Coronary artery (tissue), 2 donors: ENCODE results near the gene HOXD12.

ENCODE experiments used
- DNase-seq: peaks from one replicate; pipeline ENCODE4 v3.0.0-alpha.2; 2017; ENCODE audit warnings: low spot score
- H3K27ac ChIP-seq, 2 donors: fragments of 200-600 bp; sonication (generic); one replicate each; pipeline ENCODE4 v1.5.1; 2016 to 2019
- H3K4me3 ChIP-seq: fragments of 200-600 bp; sonication (generic); 2 replicates; pipeline ENCODE4 v1.5.1; 2016; ENCODE audit warnings: mild to moderate bottlenecking, moderate library complexity
- CTCF ChIP-seq: fragments of 200-600 bp; sonication (generic); IDR thresholded peaks from one replicate; pipeline ENCODE4 v1.5.1; 2019; ENCODE audit warnings: antibody characterized with exemption

Gene HOXD12

GRCh38 chr2:176123411-176124109 is 24.0 kb downstream of the HOXD12 start:
- Histone ChIP-seq H3K4me3 (peak overlapping the region; percentile 75), H3K27ac (no peak overlapping the region)
- TF ChIP-seq CTCF, result no peak
- no peak for DNase-seq

DNA sequence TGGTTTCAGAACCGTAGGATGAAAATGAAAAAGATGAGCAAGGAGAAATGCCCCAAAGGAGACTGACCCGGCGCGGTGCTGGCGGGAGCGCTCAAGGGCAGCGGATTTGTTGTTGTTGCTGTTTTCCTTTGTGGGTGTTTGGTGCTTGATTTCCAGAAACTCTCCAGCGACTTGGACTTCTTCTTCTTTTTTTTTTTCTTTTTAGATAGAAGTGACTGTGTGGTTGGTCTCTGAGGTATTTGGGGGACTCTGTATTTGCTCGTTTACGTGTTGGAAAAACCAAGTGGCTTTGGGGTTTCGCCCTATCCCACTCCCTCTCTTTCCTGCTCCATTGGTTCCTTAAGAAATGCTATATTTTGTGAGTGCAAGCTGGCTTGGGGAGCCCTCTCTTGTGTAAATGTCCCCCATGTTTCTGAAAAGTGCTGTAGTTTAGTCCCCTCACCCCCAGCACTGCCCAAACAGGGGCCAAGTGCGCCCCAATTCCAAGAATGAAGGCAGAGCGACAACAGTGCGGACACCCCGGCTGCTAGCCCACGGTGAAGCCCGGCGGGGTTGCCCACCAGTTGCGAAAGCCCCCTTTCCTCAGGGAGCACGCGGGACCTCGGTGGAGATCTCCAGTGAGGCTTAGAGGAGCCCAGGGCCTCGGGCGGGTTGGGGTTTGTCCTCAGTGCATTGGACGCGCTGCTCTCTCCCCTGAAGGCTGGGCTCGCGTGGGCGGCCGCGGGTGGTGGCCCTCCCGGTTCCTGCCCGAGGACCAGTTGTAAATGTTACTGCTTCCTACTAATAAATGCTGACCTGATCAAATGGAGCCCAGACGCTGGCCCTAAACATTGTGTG is 24.7 kb downstream of the HOXD12 start:
- TF ChIP-seq CTCF, result no peak
- no peak for DNase-seq
- Histone ChIP-seq H3K27ac (no peak overlapping the region), H3K4me3 (peak overlapping the region; percentile 75)

DNA sequence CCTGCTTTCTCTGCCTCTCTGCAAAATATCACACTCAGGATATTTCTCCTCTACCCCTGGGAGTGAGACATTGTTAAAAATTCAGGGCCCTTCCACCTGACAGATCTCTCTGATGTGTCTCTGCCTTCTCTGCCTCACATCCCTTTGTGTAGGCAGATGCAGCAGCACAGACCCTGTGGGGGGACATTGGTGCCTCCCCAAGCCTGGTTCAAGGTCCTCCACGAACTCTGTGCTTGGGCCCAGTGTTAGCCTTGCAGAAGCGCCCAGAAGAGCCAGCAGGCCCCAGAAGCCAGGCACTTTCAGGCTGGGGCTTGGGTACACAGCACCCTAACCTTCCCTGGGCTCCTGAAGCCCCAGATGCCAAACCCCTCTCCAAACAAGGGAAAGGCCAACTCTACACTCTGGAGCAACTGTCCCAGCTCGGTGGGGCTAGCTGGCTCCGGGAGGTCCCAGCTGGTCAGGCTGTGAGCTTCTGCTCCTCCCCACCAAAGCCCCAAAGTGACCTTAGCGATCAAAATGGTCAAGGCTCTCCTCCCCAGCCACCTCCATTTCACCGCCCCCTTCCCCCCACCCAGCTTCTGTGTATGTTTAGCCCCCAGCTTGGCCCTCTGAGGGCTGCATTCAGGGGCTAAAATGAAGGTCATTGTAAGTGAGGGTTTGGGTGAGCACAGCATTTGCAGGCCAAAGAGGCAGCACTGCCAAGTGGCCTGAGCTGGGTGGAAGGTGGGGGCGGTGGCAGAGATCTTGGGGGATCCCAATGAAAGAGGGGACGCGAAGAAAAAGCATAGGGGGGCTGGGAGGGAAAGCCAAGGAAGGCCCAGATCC is 25.6 kb downstream of the HOXD12 start:
- DNase-seq, result no peak
- Histone ChIP-seq H3K27ac (no peak overlapping the region), H3K4me3 (no peak overlapping the region)
- no peak for TF ChIP-seq CTCF

- Histone ChIP-seq H3K27ac (no peak overlapping the region), H3K4me3 (no peak overlapping the region)
- no peak for DNase-seq
- no peak for TF ChIP-seq CTCF
These were observed 26.1 kb downstream of the HOXD12 start for GRCh38 chr2:176125772-176126054.

DNA sequence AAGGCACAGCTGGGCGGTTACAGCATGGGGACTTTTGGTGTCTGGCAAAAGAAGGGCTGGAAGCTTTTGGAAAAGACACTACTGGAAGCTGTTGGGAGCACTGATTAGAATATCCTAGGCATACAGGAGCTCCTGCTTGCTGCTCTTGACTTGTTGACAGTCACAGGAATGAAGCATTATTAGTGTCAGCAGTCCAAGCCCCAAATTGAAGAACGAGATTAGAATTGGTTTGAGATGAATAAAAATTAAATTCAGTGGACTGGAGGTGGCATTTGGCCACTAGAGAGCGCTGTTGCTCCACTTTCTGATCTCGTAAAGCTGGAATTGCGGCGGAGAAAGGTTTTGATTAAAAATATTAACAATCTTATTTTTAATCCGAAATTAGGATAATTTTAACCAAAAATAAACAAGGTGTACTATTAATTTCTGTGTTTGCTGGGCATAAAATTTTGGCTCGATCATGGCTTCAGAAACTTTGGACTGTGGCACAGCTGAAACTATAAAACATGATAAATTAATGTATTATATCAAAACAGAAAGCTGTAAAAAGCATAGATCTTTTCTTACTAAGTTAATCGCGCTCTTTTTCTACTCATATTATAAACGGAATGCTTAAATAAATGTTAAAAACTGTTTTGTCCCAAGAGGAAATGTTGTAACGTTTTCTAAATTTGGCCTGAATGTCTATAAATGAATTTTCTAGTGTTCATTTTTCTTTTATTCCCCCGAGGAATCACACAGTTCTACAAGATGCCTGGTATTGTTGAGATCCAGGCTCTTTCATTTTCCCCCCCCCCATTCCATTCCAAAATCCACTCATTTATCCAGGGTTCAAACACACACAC is 27.6 kb downstream of the HOXD12 start:
- DNase-seq, result no peak
- H3K4me3 ChIP-seq, result no peak overlapping the region
- TF ChIP-seq CTCF, result peak; percentile 90
- no peak overlapping the region for H3K27ac ChIP-seq

DNA sequence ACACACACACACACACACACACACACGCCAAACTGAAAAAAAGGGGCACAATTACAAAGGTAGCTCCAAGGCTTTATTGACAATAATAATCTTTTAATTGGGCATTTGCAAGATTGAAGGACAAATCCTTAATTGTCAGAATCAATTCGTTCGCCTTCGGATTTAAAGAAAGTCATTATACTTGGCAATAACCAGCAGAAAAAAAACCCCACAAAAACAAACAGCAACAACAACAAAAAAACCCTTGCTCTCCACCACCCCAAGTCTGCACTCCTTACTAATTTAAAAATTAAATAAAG is 28.1 kb downstream of the HOXD12 start:
- DNase-seq, result no peak
- TF ChIP-seq CTCF, result no peak
- H3K4me3 ChIP-seq, result no peak overlapping the region
- H3K27ac ChIP-seq, result no peak overlapping the region
